HEK293 (cell line): ENCODE measurements around the gene RIPK4.

Experiments
- FEZF1 ChIP-seq: fragments of 450-650 bp; formaldehyde crosslinking; IDR thresholded peaks from 2 replicates; pipeline ENCODE4 v1.5.1; 2016; ENCODE audit warnings: missing biosample characterization, missing genetic modification characterization
- GLIS2 ChIP-seq: fragments of 450-650 bp; formaldehyde crosslinking; IDR thresholded peaks from 2 replicates; pipeline ENCODE4 v1.5.1; 2016; ENCODE audit warnings: missing biosample characterization, missing genetic modification characterization
- HIC1 ChIP-seq: fragments of 450-650 bp; formaldehyde crosslinking; IDR thresholded peaks from 2 replicates; pipeline ENCODE4 v1.5.1; 2016; ENCODE audit warnings: missing biosample characterization, missing genetic modification characterization
- HOXD13 ChIP-seq: sonication (generic); formaldehyde crosslinking; IDR thresholded peaks from 2 replicates; pipeline ENCODE4 v1.8.0; 2022; ENCODE audit warnings: missing genetic modification reagents, borderline replicate concordance
- IKZF3 ChIP-seq: fragments of 450-650 bp; IDR thresholded peaks from 2 replicates; pipeline ENCODE4 v1.5.0; 2018; ENCODE audit warnings: missing biosample characterization, mild to moderate bottlenecking, missing genetic modification characterization, moderate library complexity
- KLF9 ChIP-seq: fragments of 450-650 bp; formaldehyde crosslinking; IDR thresholded peaks from 2 replicates; pipeline ENCODE4 v1.5.1; 2016; ENCODE audit warnings: missing biosample characterization, missing genetic modification characterization, low read depth
- PRDM2 ChIP-seq: fragments of 450-650 bp; formaldehyde crosslinking; IDR thresholded peaks from 2 replicates; pipeline ENCODE4 v1.5.1; 2016; ENCODE audit warnings: missing biosample characterization, missing genetic modification characterization, borderline replicate concordance
- TSHZ1 ChIP-seq: fragments of 450-650 bp; formaldehyde crosslinking; IDR thresholded peaks from 2 replicates; pipeline ENCODE4 v1.5.1; 2016; ENCODE audit warnings: missing biosample characterization, missing genetic modification characterization, borderline replicate concordance
- YY1 ChIP-seq: fragments of 450-650 bp; formaldehyde crosslinking; IDR thresholded peaks from 2 replicates; pipeline ENCODE4 v1.5.1; 2018; ENCODE audit warnings: missing biosample characterization, missing genetic modification characterization
- ZFP37 ChIP-seq: fragments of 450-650 bp; formaldehyde crosslinking; IDR thresholded peaks from 2 replicates; pipeline ENCODE4 v1.5.1; 2016; ENCODE audit warnings: missing biosample characterization, missing genetic modification characterization
- ZNF121 ChIP-seq: fragments of 450-650 bp; formaldehyde crosslinking; IDR thresholded peaks from 2 replicates; pipeline ENCODE4 v1.5.1; 2016; ENCODE audit warnings: missing biosample characterization, missing genetic modification characterization
- ZNF248 ChIP-seq: fragments of 450-650 bp; formaldehyde crosslinking; IDR thresholded peaks from 2 replicates; pipeline ENCODE4 v1.5.1; 2017; ENCODE audit warnings: missing biosample characterization, missing genetic modification characterization
- ZNF26 ChIP-seq: fragments of 450-650 bp; formaldehyde crosslinking; IDR thresholded peaks from 2 replicates; pipeline ENCODE4 v1.5.1; 2016; ENCODE audit warnings: missing biosample characterization, missing genetic modification characterization
- ZNF280D ChIP-seq: fragments of 450-650 bp; formaldehyde crosslinking; IDR thresholded peaks from 2 replicates; pipeline ENCODE4 v1.5.1; 2016; ENCODE audit warnings: missing biosample characterization, missing genetic modification characterization
- ZNF362 ChIP-seq: fragments of 450-650 bp; formaldehyde crosslinking; IDR thresholded peaks from 2 replicates; pipeline ENCODE4 v1.5.1; 2016; ENCODE audit warnings: missing biosample characterization, missing genetic modification characterization
- ZNF394 ChIP-seq: fragments of 450-650 bp; formaldehyde crosslinking; IDR thresholded peaks from 2 replicates; pipeline ENCODE4 v1.5.1; 2016; ENCODE audit warnings: missing biosample characterization, missing genetic modification characterization, mild to moderate bottlenecking, moderate library complexity, borderline replicate concordance
- ZNF529 ChIP-seq: fragments of 450-650 bp; formaldehyde crosslinking; IDR thresholded peaks from 2 replicates; pipeline ENCODE4 v1.5.1; 2017; ENCODE audit warnings: missing genetic modification characterization, missing biosample characterization; ENCODE audit not compliant: insufficient replicate concordance
- ZNF560 ChIP-seq: fragments of 450-650 bp; formaldehyde crosslinking; IDR thresholded peaks from 2 replicates; pipeline ENCODE4 v1.5.1; 2017; ENCODE audit warnings: missing biosample characterization, missing genetic modification characterization, borderline replicate concordance
- ZNF585B ChIP-seq: fragments of 450-650 bp; formaldehyde crosslinking; IDR thresholded peaks from 2 replicates; pipeline ENCODE4 v1.5.1; 2016; ENCODE audit warnings: missing biosample characterization, missing genetic modification characterization
- ZNF658 ChIP-seq: fragments of 450-650 bp; formaldehyde crosslinking; IDR thresholded peaks from 2 replicates; pipeline ENCODE4; 2016; ENCODE audit warnings: missing biosample characterization, missing genetic modification characterization
- ZNF664 ChIP-seq: fragments of 450-650 bp; formaldehyde crosslinking; IDR thresholded peaks from 2 replicates; pipeline ENCODE4 v1.5.1; 2016; ENCODE audit warnings: missing biosample characterization, missing genetic modification characterization
- ZNF677 ChIP-seq: fragments of 450-650 bp; IDR thresholded peaks from 2 replicates; pipeline ENCODE4 v1.5.0; 2018; ENCODE audit warnings: missing biosample characterization, mild to moderate bottlenecking, missing genetic modification characterization, moderate library complexity

The RIPK4 gene

GRCh38 chr21:41768437-41769042 lies 1.7 kb upstream of the RIPK4 start (continued):
- no peak for TF ChIP-seq HIC1 (tag by site-specific recombination)
- TF ChIP-seq ZNF362: no peak
- TF ChIP-seq ZNF664 (tag by site-specific recombination): no peak
- TF ChIP-seq ZFP37: no peak
- no peak for TF ChIP-seq PRDM2 (tag by site-specific recombination)
- TF ChIP-seq KLF9 (tag by site-specific recombination): no peak
- no peak for TF ChIP-seq ZNF26 (tag by site-specific recombination)
- no peak; the same call in 1 of the 2 replicates for TF ChIP-seq ZNF394
- TF ChIP-seq IKZF3 (tag by site-specific recombination): no peak
- TF ChIP-seq ZNF529 (tag by site-specific recombination): no peak
- TF ChIP-seq FEZF1: peak; percentile 15; the same call in 1 of the 2 replicates
- TF ChIP-seq ZNF560 (tag by site-specific recombination): no peak
- TF ChIP-seq ZNF658: no peak
- TF ChIP-seq HOXD13: no peak
- no peak for TF ChIP-seq ZNF585B (tag by site-specific recombination)
- no peak for TF ChIP-seq YY1 (tag by site-specific recombination)
- TF ChIP-seq ZNF248 (tag by site-specific recombination): no peak
- TF ChIP-seq ZNF121: no peak
- TF ChIP-seq GLIS2 (tag by site-specific recombination): peak; percentile 24; the same call in 1 of the 2 replicates
- no peak for TF ChIP-seq ZNF280D (tag by site-specific recombination)
- TF ChIP-seq TSHZ1: peak; percentile 60; the same call in 1 of the 2 replicates
- TF ChIP-seq ZNF677: no peak
